Measurements from ENCODE around the gene FANCF. TPM values are rescaled to one million over a fixed set of nuclear protein-coding genes. Genes with fewer than 3 reads are reported as not detected.

The FANCF gene
- total and polyA plus RNA-seq, 8 donors: 8.7 to 15.1 (median 13.8) TPM

DNA sequence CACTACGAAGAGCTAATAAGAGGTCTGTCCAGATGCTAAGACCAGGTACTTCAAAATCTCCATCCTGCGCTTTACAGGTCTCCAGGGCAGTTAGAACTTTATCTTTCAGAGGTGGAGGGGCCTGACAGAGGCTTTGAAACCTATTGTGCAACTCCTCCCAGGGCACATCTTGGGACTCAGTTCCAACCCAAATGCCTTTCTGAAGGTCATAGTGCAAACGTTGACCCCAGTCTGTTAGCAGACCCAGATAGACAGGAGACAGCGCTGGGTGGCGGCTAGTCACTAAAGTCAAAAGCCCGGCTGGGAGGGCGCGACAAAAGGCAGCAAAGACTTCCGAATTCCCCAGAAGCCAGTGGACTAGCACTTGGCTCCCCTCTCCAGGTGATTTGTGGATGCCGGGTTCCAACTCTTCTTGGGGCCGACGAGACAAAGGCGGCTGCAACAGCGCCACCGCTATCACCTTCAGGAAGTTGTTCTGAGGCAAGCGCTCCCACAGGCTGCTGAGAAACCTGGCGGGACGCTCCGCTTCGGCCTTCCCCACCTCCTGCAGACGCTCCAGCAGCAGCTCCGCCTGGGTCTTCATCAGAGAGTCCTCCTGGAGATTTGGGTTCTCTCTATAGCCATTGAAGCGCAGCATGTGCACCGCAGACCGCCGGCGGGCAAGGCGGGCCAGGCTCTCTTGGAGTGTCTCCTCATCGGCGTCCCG lies 728 bp downstream of the FANCF start:
- TF ChIP-seq, protein P1, sequence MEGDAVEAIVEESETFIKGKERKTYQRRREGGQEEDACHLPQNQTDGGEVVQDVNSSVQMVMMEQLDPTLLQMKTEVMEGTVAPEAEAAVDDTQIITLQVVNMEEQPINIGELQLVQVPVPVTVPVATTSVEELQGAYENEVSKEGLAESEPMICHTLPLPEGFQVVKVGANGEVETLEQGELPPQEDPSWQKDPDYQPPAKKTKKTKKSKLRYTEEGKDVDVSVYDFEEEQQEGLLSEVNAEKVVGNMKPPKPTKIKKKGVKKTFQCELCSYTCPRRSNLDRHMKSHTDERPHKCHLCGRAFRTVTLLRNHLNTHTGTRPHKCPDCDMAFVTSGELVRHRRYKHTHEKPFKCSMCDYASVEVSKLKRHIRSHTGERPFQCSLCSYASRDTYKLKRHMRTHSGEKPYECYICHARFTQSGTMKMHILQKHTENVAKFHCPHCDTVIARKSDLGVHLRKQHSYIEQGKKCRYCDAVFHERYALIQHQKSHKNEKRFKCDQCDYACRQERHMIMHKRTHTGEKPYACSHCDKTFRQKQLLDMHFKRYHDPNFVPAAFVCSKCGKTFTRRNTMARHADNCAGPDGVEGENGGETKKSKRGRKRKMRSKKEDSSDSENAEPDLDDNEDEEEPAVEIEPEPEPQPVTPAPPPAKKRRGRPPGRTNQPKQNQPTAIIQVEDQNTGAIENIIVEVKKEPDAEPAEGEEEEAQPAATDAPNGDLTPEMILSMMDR (IDR thresholded peaks at IDR 0.05): peak in 1 of 2 donors; percentile 27
- H3K27me3 ChIP-seq: no peaks in the 10 kb centered on the region
- peak overlapping the region; percentile 87 to 91 for H3K27ac ChIP-seq
- ATAC-seq: peak; percentile 81
- H3K9me3 ChIP-seq: no peaks in the 10 kb centered on the region
- intact Hi-C loops (cut with DNase I): no loop called here
- peak in 3 of 4 donors; percentile 7 to 74 (median 72) for DNase-seq
- peaks cover 6 to 15% of the 10 kb centered on the region in 2 donors for H3K4me1 ChIP-seq
- peak overlapping the region; percentile 71 to 87 for H3K4me3 ChIP-seq
- no peaks in the 10 kb centered on the region for H3K36me3 ChIP-seq

- intact Hi-C loops (cut with DNase I): no loop called here
- H3K27me3 ChIP-seq: no peaks in the 10 kb centered on the region
- H3K36me3 ChIP-seq: no peaks in the 10 kb centered on the region
- DNase-seq (no peak), ATAC-seq (no peak)
- H3K4me3 ChIP-seq: no peak overlapping the region
- TF ChIP-seq, protein P1 (IDR thresholded peaks at IDR 0.05): no peak
- H3K4me1 ChIP-seq: no peaks in the 10 kb centered on the region
- H3K9me3 ChIP-seq: no peaks in the 10 kb centered on the region
- no peak overlapping the region for H3K27ac ChIP-seq
Measured at GRCh38 chr11:22617868-22618267, 7.8 kb downstream of the FANCF start.

DNA sequence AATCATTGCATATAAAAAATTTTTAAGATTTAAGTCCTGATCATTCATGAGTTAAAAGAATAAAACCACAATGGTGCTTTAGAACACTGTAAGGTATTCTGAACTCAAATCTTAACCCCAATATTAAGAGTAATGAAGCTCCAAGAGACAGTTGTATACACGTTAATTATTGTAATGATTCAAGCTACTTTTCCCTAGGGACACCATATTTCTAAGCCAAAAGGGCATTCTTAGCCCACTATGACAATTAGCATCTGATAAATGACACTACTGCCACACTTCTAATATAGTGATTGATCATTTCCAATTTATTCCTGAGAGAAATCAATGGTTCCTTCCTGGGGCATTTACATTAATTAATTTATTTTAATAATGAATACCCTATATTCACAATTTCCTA lies 21.7 kb downstream of the FANCF start:
- ATAC-seq: no peak
- TF ChIP-seq, protein P1 (IDR thresholded peaks at IDR 0.05): no peak
- H3K4me1 ChIP-seq: no peaks in the 10 kb centered on the region
- no peak for DNase-seq
- H3K36me3 ChIP-seq: no peaks in the 10 kb centered on the region
- H3K9me3 ChIP-seq: no peaks in the 10 kb centered on the region
- H3K4me3 ChIP-seq: no peak overlapping the region
- intact Hi-C loops (cut with DNase I): no loop called here
- no peak overlapping the region for H3K27ac ChIP-seq
- H3K27me3 ChIP-seq: no peaks in the 10 kb centered on the region

DNA sequence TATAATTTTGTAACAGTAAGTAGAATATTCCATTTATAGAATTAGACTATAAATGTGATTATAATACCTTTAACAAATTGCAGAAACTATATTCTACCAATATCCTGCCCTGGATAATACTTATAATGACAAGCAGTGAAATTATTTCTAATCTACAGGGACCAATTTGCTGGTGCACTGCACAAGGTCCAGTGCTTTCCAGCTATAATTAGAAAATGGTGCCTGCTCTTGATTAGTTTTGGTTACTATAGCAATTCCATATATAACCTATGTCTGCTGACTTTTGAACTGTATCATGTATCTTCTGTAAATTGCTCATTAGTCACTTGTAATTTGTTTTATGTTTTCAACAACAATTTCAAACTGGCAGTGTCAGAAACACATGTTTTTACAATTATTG lies 23.1 kb downstream of the FANCF start:
- intact Hi-C loops (cut with DNase I): no loop called here
- DNase-seq (no peak), ATAC-seq (no peak)
- H3K36me3 ChIP-seq: no peaks in the 10 kb centered on the region
- H3K9me3 ChIP-seq: no peaks in the 10 kb centered on the region
- no peaks in the 10 kb centered on the region for H3K4me1 ChIP-seq
- H3K27me3 ChIP-seq: no peaks in the 10 kb centered on the region
- TF ChIP-seq, protein P1 (IDR thresholded peaks at IDR 0.05): no peak
- H3K27ac ChIP-seq: no peak overlapping the region
- no peak overlapping the region for H3K4me3 ChIP-seq

- Histone ChIP-seq H3K4me3 (no peak overlapping the region), H3K36me3 (no peaks in the 10 kb centered on the region), H3K9me3 (peaks cover 0 to 3% of the 10 kb centered on the region in 2 donors), H3K27ac (no peak overlapping the region), H3K27me3 (no peaks in the 10 kb centered on the region), H3K4me1 (no peaks in the 10 kb centered on the region)
- DNase-seq: no peak
- intact Hi-C loops (cut with DNase I): no loop called here
- ATAC-seq: no peak
- TF ChIP-seq, protein P1 (IDR thresholded peaks at IDR 0.05): no peak
Measured at GRCh38 chr11:22599458-22599857, 26.2 kb downstream of the FANCF start.

Measured in left lung (tissue), 10 donors.